Fibroblast of pulmonary artery (primary cell): ENCODE measurements around the gene DVL2.

Experiments
- DNase-seq: peaks from one replicate; pipeline ENCODE4 v3.0.0-alpha.2; 2010; ENCODE audit warnings: low read depth
- H3K4me3 ChIP-seq: replicated peaks from 2 replicates; pipeline ENCODE4 v1.5.1; 2011; ENCODE audit warnings: low read depth, mild to moderate bottlenecking, control low read depth, low read length, moderate library complexity
- CTCF ChIP-seq: IDR thresholded peaks from 2 replicates; pipeline ENCODE4 v1.5.1; 2011; ENCODE audit warnings: mild to moderate bottlenecking, control low read depth, low read length, inconsistent platforms; ENCODE audit errors: missing control alignments

Gene DVL2

DNA sequence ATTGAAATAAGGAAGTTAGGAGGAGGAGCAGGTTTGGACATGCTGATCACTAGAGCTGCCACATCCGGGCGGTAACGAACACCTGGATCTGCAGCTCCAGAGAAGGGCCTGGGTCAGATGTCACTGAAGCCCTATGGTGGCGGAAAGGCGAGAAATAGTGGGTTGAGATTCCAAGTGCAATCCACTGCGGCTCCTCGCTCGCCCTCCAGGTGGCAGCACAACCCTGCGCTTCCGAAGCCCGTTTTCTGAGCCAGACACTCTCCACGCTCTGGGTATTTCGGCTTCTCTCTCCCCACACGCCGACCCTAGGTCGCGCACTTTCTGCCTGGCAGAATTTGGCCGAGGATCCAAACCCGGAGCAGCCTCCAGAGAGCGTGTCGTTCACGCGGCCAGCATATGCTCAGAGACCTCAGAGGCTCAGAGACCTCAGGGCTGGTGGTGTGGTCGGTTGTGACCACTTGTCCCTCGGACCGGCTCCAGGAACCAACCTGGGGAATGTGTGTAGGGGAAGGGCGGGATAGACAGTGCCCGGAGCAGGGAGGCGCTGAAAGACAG is 46.3 kb upstream of the DVL2 start:
- peak; percentile 84 for DNase-seq
- H3K4me3 ChIP-seq: peak overlapping the region; percentile 51
- TF ChIP-seq CTCF: peak; percentile 97

GRCh38 chr17:7279448-7279847 is 45.1 kb upstream of the DVL2 start:
- DNase-seq: no peak
- no peak for TF ChIP-seq CTCF
- H3K4me3 ChIP-seq: no peak overlapping the region

DNA sequence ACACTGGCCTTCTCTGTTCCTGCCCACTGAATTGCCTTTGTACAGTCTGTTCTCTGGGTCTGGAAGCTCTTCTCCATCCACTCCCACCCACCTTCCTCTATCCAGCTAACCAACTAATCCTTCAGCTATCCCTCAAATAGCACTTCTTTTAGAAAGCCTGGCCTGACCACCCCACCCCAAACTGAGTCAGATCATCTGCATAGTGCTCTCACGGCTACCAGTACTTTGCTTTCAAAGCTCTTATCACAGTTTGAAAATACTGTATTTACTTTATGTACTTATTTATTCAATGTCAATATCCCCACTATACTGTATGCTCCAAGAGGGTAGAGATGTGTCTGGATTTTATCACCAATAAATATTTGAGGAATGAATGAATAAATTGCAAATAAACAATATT is 32.5 kb upstream of the DVL2 start:
- no peak overlapping the region for H3K4me3 ChIP-seq
- TF ChIP-seq CTCF: no peak
- DNase-seq: no peak

DNA sequence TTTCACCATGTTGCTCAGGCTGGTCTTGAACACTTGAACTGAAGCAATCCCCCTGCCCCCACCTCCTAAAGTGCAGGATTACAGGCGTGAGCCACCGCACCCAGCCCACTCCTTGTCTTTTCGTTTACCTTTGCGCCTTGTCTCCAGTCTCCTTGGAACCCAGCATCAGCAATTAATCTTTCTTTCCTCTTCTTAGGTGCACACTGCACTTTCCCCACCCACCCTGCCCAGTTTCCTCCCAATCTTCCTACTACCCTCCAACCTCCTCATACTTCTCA is 29.4 kb upstream of the DVL2 start:
- DNase-seq: no peak

DNA sequence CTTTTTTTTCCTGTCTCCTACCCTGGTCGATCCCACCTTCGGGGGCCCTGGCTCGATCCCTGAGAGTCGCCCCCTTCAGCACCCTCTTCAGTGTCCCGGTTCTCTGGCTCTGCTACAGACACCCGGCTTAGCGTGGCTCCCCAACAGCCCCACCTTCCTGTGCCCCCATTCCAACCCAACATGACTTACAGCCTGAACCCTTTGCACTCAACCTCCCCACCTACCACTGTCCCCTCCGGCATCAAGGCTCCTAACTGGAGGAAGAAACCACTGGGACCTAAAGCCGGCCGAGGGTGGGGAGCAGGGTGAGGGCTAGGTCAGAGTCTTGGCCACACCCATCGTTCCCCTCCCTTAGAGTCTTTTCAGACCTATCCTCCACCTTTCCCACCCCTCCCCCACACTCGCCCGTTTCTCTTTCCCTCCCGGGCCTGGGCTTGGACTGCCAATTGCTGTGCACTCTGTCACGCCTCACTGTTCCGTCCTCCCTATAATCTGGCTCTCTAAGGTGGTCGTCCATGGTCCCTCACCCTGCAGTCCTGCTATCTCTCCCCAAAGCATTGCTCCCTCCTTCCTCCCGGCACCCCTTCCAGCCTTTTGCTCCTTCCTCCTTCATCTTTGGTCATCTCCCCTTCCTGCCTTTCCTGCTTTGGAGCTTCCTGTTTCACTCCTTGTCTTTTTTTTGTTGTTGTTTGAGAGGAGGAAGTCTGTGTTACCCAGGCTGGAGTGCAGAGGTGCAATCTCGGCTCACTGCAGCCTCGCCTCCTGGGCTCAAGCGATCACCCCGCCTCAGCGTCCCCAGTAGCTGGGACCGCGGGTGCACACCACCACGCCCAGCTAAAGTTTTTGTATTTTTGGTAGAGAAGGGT is 28.9 kb upstream of the DVL2 start:
- no peak for DNase-seq
- TF ChIP-seq CTCF: no peak
- H3K4me3 ChIP-seq: peak overlapping the region; percentile 19

More for the DNA sequence above, 29.4 kb upstream of the DVL2 start:
- H3K4me3 ChIP-seq: no peak overlapping the region
- no peak for TF ChIP-seq CTCF

DNA sequence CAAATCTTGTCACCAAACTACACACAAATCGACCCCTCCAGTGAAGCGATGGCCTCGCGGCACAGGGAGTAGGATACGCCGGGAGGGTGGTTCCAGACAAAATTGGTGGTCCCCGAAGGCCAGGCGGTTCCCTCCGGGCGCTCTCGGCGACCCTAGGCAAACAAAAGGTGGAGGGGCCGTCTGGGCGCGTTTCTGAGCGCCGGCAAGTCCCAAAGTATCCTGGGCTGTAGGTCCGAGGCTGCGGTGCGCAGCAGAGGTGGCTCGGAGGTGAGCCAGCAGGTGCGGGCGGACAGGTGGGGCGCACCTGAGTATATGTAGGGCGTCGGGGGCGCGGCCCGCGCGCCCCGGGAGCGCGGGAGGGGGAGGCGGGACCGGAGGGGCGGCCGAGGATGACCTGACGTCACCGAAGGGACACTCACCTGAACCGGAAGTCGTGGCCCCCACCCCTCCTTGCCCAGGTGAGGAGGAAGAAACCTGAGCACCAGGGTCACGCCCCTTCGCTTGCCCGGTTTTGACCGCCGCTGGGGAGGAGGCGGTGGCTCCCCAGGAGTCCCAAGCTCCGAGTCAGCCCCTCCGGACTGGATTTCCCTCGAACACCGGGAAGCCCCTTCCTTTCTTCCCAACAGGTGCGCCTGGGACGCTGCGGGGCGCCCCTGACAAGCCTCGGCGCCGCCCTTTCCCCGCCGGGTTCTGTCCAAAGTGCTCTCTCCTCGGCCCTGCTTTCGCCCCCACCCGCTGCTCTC is 28.0 kb upstream of the DVL2 start, which contains the start of gene CLDN7:
TSS of gene CLDN7 (minus strand) at position 287 of the 743 bp plus-strand sequence. CDS start 435 bp downstream, outside the sequence.
- DNase-seq: no peak
- no peak for TF ChIP-seq CTCF
- H3K4me3 ChIP-seq: peak within 1 kb of the TSS; percentile 40
